SJCRH30 (cell line): ENCODE measurements around the gene PHYH. TPM values are rescaled to one million over a fixed set of nuclear protein-coding genes. Genes with fewer than 3 reads are reported as not detected.
"Not testable (repeated sequence)": the region's sequence is repeated elsewhere in the genome, so short reads cannot be mapped to it uniquely, and the experiment has no call there.

Experiments
- DNase-seq, 2 experiments: peaks; one replicate each; pipeline ENCODE4 v3.0.0-alpha.2; 2015 to 2020
- H3K27ac ChIP-seq: fragments of 250-450 bp; sonication (Bioruptor Pico); 2 replicates; pipeline ENCODE4 v1.5.1; 2020; ENCODE audit warnings: mild to moderate bottlenecking, moderate library complexity
- H3K27me3 ChIP-seq: fragments of 250-450 bp; sonication (Bioruptor Pico); 2 replicates; pipeline ENCODE4 v1.5.1; 2020; ENCODE audit warnings: mild to moderate bottlenecking, moderate library complexity
- H3K36me3 ChIP-seq: fragments of 250-450 bp; sonication (Bioruptor Pico); 2 replicates; pipeline ENCODE4 v1.5.1; 2020; ENCODE audit warnings: mild to moderate bottlenecking, moderate library complexity
- H3K4me1 ChIP-seq: fragments of 250-450 bp; sonication (Bioruptor Pico); 2 replicates; pipeline ENCODE4 v1.5.1; 2020; ENCODE audit warnings: mild to moderate bottlenecking, moderate library complexity
- H3K4me3 ChIP-seq: fragments of 250-450 bp; sonication (Bioruptor Pico); 2 replicates; pipeline ENCODE4 v1.5.1; 2020; ENCODE audit warnings: mild to moderate bottlenecking, moderate library complexity
- H3K9me3 ChIP-seq: fragments of 250-450 bp; sonication (Bioruptor Pico); replicated peaks from 2 replicates; pipeline ENCODE4 v1.5.1; 2020; ENCODE audit warnings: mild to moderate bottlenecking, moderate library complexity
- total RNA-seq: library from RNA; depleted of rRNA; stranded (reverse); fragments of >200 nt; shearing (Covaris generic); gene quantifications from 2 replicates; pipeline ENCODE4 v1.2.3, GENCODE V29; 2014

PHYH gene
- total RNA-seq, 1 experiment from 2014 or later: 12.8 TPM

DNA sequence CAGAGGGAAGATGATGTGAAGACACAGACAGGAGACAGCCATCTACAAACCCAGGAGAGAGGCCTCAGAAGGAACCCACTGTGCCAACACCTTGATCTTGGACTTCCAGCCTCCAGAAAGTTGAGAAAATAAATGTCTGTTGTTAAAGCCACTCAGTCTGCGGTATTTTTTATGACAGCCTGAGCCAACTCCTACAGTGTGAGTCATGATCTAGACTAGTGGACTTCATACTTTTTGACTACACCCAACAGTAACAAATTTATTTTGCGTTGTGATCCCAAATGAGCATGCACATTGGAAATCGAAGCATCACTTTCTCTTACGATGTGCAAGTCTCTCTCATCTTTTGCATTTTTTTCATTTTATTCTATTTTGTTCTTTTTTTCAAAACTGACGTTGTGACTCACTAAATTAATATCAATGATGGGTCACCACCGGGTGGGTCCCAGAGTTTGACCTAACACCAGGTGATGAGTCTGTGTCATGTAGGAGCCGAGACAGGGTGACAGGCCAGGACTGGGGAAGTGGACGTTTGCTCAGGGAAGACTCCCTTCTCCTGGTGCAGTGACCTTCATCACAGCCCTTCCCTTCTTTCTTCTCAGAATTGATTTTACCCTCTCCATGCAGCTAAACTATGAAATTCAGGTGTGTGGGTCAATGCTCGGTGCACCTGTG, 28.9 kb downstream of the PHYH start:
- Histone ChIP-seq H3K36me3 (no peaks in the 10 kb centered on the region), H3K9me3 (no peaks in the 10 kb centered on the region), H3K4me3 (peak overlapping the region; percentile 39), H3K27ac (no peak overlapping the region), H3K4me1 (0 out of 2 replicates have a peak, but pooled peaks cover 5% of the 10 kb centered on the region), H3K27me3 (no peaks in the 10 kb centered on the region)
- no peak for DNase-seq

- Histone ChIP-seq H3K9me3 (no peaks in the 10 kb centered on the region), H3K4me1 (0 out of 2 replicates have a peak, but pooled peaks cover 5% of the 10 kb centered on the region), H3K27me3 (no peaks in the 10 kb centered on the region), H3K4me3 (no peak overlapping the region), H3K27ac (no peak overlapping the region), H3K36me3 (no peaks in the 10 kb centered on the region)
- no peak for DNase-seq
Observed at GRCh38 chr10:13268841-13269240, 31.0 kb downstream of the PHYH start.

GRCh38 chr10:13268310-13268709, 31.6 kb downstream of the PHYH start:
- no peaks in the 10 kb centered on the region for H3K36me3 ChIP-seq
- 0 out of 2 replicates have a peak, but pooled peaks cover 5% of the 10 kb centered on the region for H3K4me1 ChIP-seq
- DNase-seq: no peak
- H3K27me3 ChIP-seq: no peaks in the 10 kb centered on the region
- no peak overlapping the region for H3K4me3 ChIP-seq
- H3K9me3 ChIP-seq: no peaks in the 10 kb centered on the region
- H3K27ac ChIP-seq: no peak overlapping the region

DNA sequence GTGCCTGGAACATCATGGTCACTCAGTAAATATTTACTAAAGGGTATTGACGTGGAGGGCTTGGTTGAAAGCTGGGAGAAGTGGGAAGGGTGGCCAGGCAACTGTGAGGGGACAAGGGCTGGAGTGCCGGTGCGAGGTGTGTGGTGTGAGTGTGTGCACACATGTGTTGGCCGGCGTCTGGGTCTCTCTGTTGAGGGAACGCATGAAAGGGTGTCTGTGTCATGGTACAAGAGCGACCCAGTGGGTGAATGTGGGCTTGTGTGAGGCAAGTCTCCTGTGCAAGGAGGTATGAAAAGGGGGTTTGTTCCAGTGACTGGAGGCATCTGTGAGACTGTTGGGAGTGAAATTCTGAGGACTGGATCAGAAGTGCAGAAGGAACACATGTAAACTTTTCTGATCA, 36.3 kb downstream of the PHYH start:
- no peaks in the 10 kb centered on the region for H3K9me3 ChIP-seq
- no peaks in the 10 kb centered on the region for H3K4me1 ChIP-seq
- no peak overlapping the region for H3K4me3 ChIP-seq
- no peaks in the 10 kb centered on the region for H3K36me3 ChIP-seq
- DNase-seq: no peak
- H3K27ac ChIP-seq: no peak overlapping the region
- H3K27me3 ChIP-seq: no peaks in the 10 kb centered on the region

GRCh38 chr10:13262433-13262832, 37.4 kb downstream of the PHYH start:
- Histone ChIP-seq H3K4me3 (no peak overlapping the region), H3K27me3 (no peaks in the 10 kb centered on the region)

GRCh38 chr10:13257621-13258140, 42.2 kb downstream of the PHYH start:
- H3K4me3 ChIP-seq: no peak overlapping the region
- H3K27ac ChIP-seq: no peak overlapping the region
- H3K9me3 ChIP-seq: no peaks in the 10 kb centered on the region

More at GRCh38 chr10:13262433-13262832, 37.4 kb downstream of the PHYH start:
- Histone ChIP-seq H3K27ac (no peak overlapping the region), H3K36me3 (no peaks in the 10 kb centered on the region), H3K9me3 (no peaks in the 10 kb centered on the region), H3K4me1 (no peaks in the 10 kb centered on the region)
- no peak for DNase-seq

DNA sequence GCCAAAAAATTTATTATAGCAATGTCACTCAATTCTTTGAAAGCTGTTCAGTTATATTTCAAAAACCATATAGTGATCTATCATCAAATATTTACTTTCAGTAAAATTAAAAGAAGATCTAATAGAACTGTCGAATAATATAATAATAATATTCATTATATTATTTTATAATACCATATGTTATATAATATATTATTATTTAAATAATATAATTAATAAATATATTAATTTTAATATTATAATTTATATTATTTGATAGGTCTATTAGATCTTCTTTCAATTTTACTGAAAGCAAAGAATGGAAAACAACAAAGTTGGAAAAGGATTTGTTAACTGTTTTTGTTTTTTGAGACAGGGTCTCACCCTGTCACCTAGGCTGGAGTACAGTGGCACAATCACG, 43.2 kb downstream of the PHYH start:
- Histone ChIP-seq H3K27me3 (0 out of 2 replicates have a peak, but pooled peaks cover 6% of the 10 kb centered on the region), H3K27ac (no peak overlapping the region), H3K4me1 (no peaks in the 10 kb centered on the region), H3K9me3 (no peaks in the 10 kb centered on the region), H3K4me3 (no peak overlapping the region), H3K36me3 (no peaks in the 10 kb centered on the region)
- DNase-seq: no peak

More at GRCh38 chr10:13257621-13258140, 42.2 kb downstream of the PHYH start:
- Histone ChIP-seq H3K36me3 (no peaks in the 10 kb centered on the region), H3K4me1 (no peaks in the 10 kb centered on the region), H3K27me3 (0 out of 2 replicates have a peak, but pooled peaks cover 6% of the 10 kb centered on the region)
- DNase-seq: no peak

- H3K27ac ChIP-seq: no peak overlapping the region
- 0 out of 2 replicates have a peak, but pooled peaks cover 6% of the 10 kb centered on the region for H3K27me3 ChIP-seq
- H3K36me3 ChIP-seq: no peaks in the 10 kb centered on the region
- DNase-seq: no peak
- no peaks in the 10 kb centered on the region for H3K4me1 ChIP-seq
- no peak overlapping the region for H3K4me3 ChIP-seq
- H3K9me3 ChIP-seq: no peaks in the 10 kb centered on the region
Observed at GRCh38 chr10:13253726-13254125, 46.1 kb downstream of the PHYH start.

DNA sequence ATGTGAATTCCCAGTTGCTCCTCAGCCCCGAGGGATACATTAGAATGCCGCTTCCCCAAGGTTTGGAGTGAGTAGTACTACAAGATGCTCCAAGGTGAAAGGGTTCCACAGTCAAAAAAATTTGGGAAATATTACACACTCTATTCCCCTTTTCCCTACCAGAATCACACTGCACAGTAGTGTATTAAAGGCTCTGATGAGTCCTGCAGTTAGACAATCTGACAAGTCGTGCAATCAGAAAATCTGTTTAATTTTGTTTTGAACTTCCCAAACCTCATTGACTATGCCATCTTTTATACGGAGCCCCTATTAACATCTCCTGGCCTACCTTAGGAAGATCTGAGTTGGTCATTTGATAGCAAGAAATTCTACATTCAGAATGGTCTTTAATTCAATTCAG, 52.1 kb downstream of the PHYH start:
- no peak for DNase-seq
- Histone ChIP-seq H3K27me3 (no peaks in the 10 kb centered on the region), H3K4me1 (no peaks in the 10 kb centered on the region), H3K4me3 (no peak overlapping the region), H3K9me3 (no peaks in the 10 kb centered on the region), H3K36me3 (no peaks in the 10 kb centered on the region), H3K27ac (no peak overlapping the region)

DNA sequence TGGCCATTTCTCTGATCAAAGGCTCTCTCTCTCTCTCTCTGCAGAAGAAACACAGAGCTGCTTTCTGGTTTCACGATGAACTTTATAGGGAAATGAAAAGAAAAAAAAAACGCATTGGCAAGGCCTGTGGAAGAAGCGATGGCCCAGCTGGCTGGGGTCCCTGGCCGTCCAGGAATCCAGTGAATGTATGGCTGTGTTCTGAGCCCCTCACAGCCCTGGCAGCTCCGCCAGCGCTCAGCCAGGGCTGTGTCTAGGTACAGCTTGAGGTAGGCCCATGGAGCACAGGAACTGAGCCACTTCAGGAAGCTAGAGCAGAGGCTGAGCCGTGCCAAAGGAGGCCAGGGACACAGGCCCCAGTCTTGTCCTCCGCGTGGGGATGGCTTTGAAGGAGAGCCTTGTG, 52.6 kb downstream of the PHYH start:
- no peaks in the 10 kb centered on the region for H3K4me1 ChIP-seq
- H3K9me3 ChIP-seq: no peaks in the 10 kb centered on the region
- DNase-seq: no peak
- no peak overlapping the region for H3K27ac ChIP-seq
- no peaks in the 10 kb centered on the region for H3K36me3 ChIP-seq
- no peaks in the 10 kb centered on the region for H3K27me3 ChIP-seq
- H3K4me3 ChIP-seq: no peak overlapping the region

DNA sequence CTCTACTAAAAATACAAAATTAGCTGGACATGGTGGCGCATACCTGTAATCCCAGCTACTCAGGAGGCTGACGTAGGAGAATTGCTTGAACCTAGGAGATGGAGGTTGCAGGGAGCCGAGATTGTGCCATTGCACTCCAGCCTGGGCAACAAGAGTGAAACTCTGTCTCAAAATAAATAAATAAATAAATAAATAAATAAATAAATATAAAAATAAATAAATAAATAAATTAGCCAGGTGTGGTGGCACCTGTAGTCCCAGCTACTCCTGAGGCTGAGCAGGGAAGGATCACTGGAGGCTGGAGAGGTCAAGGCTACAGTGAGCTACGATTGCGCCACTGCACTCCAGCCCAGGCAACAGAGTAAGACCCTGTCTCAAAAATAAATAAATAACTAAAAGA, 57.6 kb downstream of the PHYH start:
- not testable (repeated sequence) for H3K27me3 ChIP-seq, H3K9me3 ChIP-seq, H3K4me3 ChIP-seq, DNase-seq, H3K36me3 ChIP-seq, H3K27ac ChIP-seq, H3K4me1 ChIP-seq

DNA sequence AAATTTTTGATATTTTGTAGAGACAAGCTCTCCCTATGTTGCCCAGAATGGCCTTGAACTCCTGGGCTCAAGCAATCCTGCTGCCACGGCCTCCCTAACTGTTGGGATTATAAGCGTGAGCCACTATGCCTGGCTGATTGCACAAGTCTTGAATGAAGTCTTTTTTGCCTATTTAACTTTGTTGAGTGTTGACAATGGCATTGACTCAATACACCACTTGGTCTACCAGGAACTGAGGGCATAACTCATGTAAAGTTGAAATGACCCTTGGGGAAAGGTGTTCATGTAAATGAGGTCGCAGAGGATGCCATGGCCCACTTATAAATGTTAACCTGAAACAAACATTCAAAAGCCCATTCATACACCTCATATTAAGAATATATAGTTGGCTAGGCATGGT, 58.3 kb downstream of the PHYH start:
- H3K4me1 ChIP-seq: no peaks in the 10 kb centered on the region
- no peak overlapping the region for H3K27ac ChIP-seq
- H3K27me3 ChIP-seq: no peaks in the 10 kb centered on the region
- H3K36me3 ChIP-seq: no peaks in the 10 kb centered on the region
- DNase-seq: no peak
- H3K4me3 ChIP-seq: no peak overlapping the region
- no peaks in the 10 kb centered on the region for H3K9me3 ChIP-seq

DNA sequence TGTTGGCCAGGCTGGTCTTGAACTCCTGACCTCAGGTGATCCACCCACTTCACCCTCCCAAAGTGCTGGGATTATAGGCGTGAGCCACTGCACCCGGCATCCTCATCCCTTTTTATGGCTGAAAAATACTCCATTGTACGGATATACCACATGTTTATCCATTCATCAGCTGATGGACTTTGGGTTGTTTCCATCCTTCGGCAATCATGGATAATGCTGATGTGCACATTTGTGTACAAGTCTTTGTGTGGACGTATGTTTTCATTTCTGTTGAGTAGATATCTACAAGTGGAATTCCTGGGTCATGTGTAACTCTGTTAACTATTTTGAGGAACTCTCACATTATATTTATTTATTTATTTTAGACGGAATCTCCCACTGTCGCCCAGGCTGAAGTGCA, 59.9 kb downstream of the PHYH start:
- no peaks in the 10 kb centered on the region for H3K9me3 ChIP-seq
- no peak overlapping the region for H3K4me3 ChIP-seq
- H3K27ac ChIP-seq: no peak overlapping the region
- H3K36me3 ChIP-seq: no peaks in the 10 kb centered on the region
- no peak for DNase-seq
- no peaks in the 10 kb centered on the region for H3K27me3 ChIP-seq
- H3K4me1 ChIP-seq: no peaks in the 10 kb centered on the region

DNA sequence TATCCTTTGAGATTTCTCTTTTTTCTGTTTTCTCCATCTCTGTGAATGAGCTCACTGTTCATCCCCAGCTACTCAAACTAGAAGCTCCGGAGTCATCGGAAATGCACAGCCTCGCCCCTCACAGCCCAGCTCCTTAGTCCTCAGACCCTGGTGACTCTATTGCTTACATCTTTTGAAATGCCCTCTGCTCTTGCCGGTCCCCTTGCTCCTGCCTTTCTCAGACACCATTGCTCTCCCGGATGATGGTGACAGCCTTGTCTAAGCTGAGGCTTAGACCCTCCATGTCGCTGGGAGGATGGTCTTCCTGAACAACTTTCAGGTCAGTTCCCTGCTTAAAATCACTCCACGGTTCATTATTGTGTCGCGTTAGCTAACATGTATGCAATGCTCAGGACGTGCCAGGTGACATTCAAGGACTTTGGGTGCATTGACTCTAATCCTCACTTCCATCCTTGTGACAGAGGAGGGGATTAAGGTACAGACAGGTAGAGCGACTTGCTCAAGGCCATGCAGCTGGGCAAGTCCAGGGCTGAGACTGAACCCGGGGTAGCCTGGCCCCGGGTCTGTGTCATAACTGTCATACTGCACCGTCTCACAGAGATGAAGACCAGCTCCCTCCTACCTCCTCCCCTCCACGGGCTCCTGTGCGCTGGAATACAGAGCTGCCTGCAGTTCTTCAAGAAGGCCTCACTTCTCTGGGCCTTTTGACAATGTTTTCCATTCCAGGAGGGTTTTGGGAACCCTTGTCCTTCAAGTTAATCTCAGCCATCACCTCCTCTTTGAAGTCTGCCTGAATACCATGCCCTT, 61.4 kb downstream of the PHYH start:
- H3K9me3 ChIP-seq: no peaks in the 10 kb centered on the region
- no peaks in the 10 kb centered on the region for H3K36me3 ChIP-seq
- H3K4me3 ChIP-seq: no peak overlapping the region
- H3K27ac ChIP-seq: no peak overlapping the region
- H3K4me1 ChIP-seq: no peaks in the 10 kb centered on the region
- no peak for DNase-seq
- H3K27me3 ChIP-seq: no peaks in the 10 kb centered on the region

DNA sequence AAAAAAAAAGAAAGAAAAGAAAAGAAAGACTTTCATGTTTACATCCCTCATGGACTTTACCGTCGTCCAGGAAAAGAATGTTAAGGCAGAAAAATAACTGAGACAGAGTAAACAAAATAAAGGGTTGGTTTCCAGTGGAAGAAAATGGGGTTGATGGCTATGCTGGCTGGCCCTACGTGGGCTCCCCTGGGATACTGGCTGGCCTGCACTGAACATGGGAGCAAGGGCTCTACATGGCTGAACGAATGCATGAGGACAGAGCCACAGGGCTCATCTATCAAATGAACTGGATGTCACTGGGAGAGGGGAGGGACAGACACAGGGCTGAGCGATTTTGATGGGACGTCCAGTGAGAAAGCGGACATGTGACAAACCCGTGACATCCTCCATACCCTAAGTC, 63.2 kb downstream of the PHYH start:
- H3K4me3 ChIP-seq: no peak overlapping the region
- no peak for DNase-seq
- H3K9me3 ChIP-seq: no peaks in the 10 kb centered on the region
- H3K27ac ChIP-seq: no peak overlapping the region
- no peaks in the 10 kb centered on the region for H3K27me3 ChIP-seq
- no peaks in the 10 kb centered on the region for H3K36me3 ChIP-seq
- peaks cover under 1% of the 10 kb centered on the region; the same call in 1 of the 2 replicates for H3K4me1 ChIP-seq
